Prostate gland (tissue), 2 donors: Measurements from ENCODE around the gene ANKRD11. TPM values are rescaled to one million over a fixed set of nuclear protein-coding genes. Genes with fewer than 3 reads are reported as not detected.
"Not testable (repeated sequence)": the region's sequence is repeated elsewhere in the genome, so short reads cannot be mapped to it uniquely, and the experiment has no call there.

Experiments used
- DNase-seq: peaks from one replicate; pipeline ENCODE4 v3.0.0-alpha.2; 2019; ENCODE audit warnings: low spot score
- H3K27ac ChIP-seq, 2 donors: fragments of 200-600 bp; sonication (generic); 2 replicates each; pipeline ENCODE4 v1.5.1; 2017 to 2019
- H3K27me3 ChIP-seq: fragments of 200-600 bp; sonication (generic); replicated peaks from 2 replicates; pipeline ENCODE4 v1.5.1; 2019; ENCODE audit not compliant: insufficient read depth
- H3K36me3 ChIP-seq, 2 donors: fragments of 200-600 bp; sonication (generic); 1 replicate in 1 of 2; 2 replicates in 1 of 2; pipeline versions ENCODE4 v1.5.1 to v1.8.1; 2017 to 2019
- H3K4me1 ChIP-seq: fragments of 200-600 bp; sonication (generic); replicated peaks from 2 replicates; pipeline ENCODE4 v1.5.1; 2019
- H3K4me3 ChIP-seq, 2 donors: fragments of 200-600 bp; sonication (generic); 2 replicates each; pipeline ENCODE4 v1.5.1; 2017 to 2019
- H3K9me3 ChIP-seq: fragments of 200-600 bp; sonication (generic); 2 replicates; pipeline ENCODE4 v1.5.1; 2017
- CTCF ChIP-seq, 4 experiments: fragments of 200-600 bp in 2 of 4; fragments of 450-650 bp in 2 of 4; sonication (generic) in 2 of 4; IDR thresholded peaks; 1 replicate in 3 of 4; 2 replicates in 1 of 4; pipeline ENCODE4 v1.5.1; 2016 to 2019; ENCODE audit warnings: antibody characterized with exemption in 4 of 4, mild to moderate bottlenecking in 2 of 4, moderate library complexity in 2 of 4
- POLR2A ChIP-seq: fragments of 450-650 bp; IDR thresholded peaks from one replicate; pipeline ENCODE4 v1.6.1; 2016; ENCODE audit warnings: antibody characterized with exemption, mild to moderate bottlenecking
- POLR2AphosphoS5 ChIP-seq: sonication (generic); formaldehyde crosslinking; IDR thresholded peaks from one replicate; pipeline ENCODE4 v1.6.1; 2017; ENCODE audit warnings: antibody characterized with exemption
- WGBS: methylation state at CpG from one replicate; pipeline ENCODE4 v1.1.5; 2018; 5-methylcytosine and 5-hydroxymethylcytosine counted together
- intact Hi-C: fragments of 100-400 bp; cut with DNase I; formaldehyde crosslinking; loops from one replicate; pipeline ENCODE4 v1.14.2; 2022
- total RNA-seq, 2 donors: library from RNA; depleted of rRNA; stranded (reverse); fragments of >200 nt; gene quantifications; one replicate each; pipeline ENCODE4 v1.1.0, GENCODE V29; 2016

The ANKRD11 gene
- total RNA-seq, 2 donors from 2014 or later, result 66.2 to 143 TPM

GRCh38 chr16:89244754-89245153 is 245.6 kb downstream of the ANKRD11 start:
- DNase-seq, result no peak
- intact Hi-C loops, result loop anchor here (5.0 to 10.0 kb wide), 3 partner anchors 80 to 398 kb away; partner anchors contain the start of gene SPG7
- Histone ChIP-seq H3K4me1 (no peaks in the 10 kb centered on the region), H3K27ac (no peak overlapping the region), H3K27me3 (no peaks in the 10 kb centered on the region), H3K36me3 (no peaks in the 10 kb centered on the region), H3K9me3 (no peaks in the 10 kb centered on the region), H3K4me3 (no peak overlapping the region)
- TF ChIP-seq POLR2A, result no peak
- TF ChIP-seq POLR2AphosphoS5, result no peak
- TF ChIP-seq CTCF (IDR thresholded peaks at IDR 0.05), result no peak
- WGBS, result 71% methylated on average over 12 of the region's 12 CpGs

GRCh38 chr16:89244264-89244663 is 246.1 kb downstream of the ANKRD11 start:
- H3K9me3 ChIP-seq, H3K4me3 ChIP-seq, H3K27me3 ChIP-seq, H3K36me3 ChIP-seq, DNase-seq, H3K4me1 ChIP-seq, H3K27ac ChIP-seq: not testable (repeated sequence)
- 75% methylated on average over 13 of the region's 13 CpGs for WGBS
- intact Hi-C loops, result loop anchor here (5.0 to 10.0 kb wide), 3 partner anchors 81 to 398 kb away; partner anchors contain the start of gene SPG7

GRCh38 chr16:89243664-89244063 is 246.7 kb downstream of the ANKRD11 start:
- intact Hi-C loops, result loop anchor here (5.0 to 10.0 kb wide), 3 partner anchors 81 to 399 kb away; partner anchors contain the start of gene SPG7
- WGBS, result 96% methylated on average over 5 of the region's 5 CpGs
- no peak for DNase-seq
- Histone ChIP-seq H3K27ac (no peak overlapping the region), H3K4me1 (no peaks in the 10 kb centered on the region), H3K27me3 (no peaks in the 10 kb centered on the region), H3K36me3 (no peaks in the 10 kb centered on the region), H3K9me3 (no peaks in the 10 kb centered on the region), H3K4me3 (no peak overlapping the region)
- TF ChIP-seq POLR2A (no peak), POLR2AphosphoS5 (no peak), CTCF (IDR thresholded peaks at IDR 0.05) (no peak)

GRCh38 chr16:89242795-89243200 is 247.6 kb downstream of the ANKRD11 start:
- Histone ChIP-seq H3K27me3 (no peaks in the 10 kb centered on the region), H3K27ac (no peak overlapping the region), H3K4me1 (no peaks in the 10 kb centered on the region), H3K4me3 (no peak overlapping the region), H3K9me3 (no peaks in the 10 kb centered on the region), H3K36me3 (no peaks in the 10 kb centered on the region)
- intact Hi-C loops, result loop anchor here (5.0 to 10.0 kb wide), 3 partner anchors 82 to 400 kb away; partner anchors contain the start of gene SPG7
- WGBS, result 42% methylated on average over 12 of the region's 12 CpGs
- no peak for TF ChIP-seq POLR2AphosphoS5
- TF ChIP-seq CTCF (IDR thresholded peaks at IDR 0.05), result no peak
- no peak for TF ChIP-seq POLR2A
- DNase-seq, result no peak

GRCh38 chr16:89241187-89242007 is 249.0 kb downstream of the ANKRD11 start:
- intact Hi-C loops, result loop anchor here (5.0 to 10.0 kb wide), 3 partner anchors 83 to 401 kb away; partner anchors contain the start of gene SPG7
- DNase-seq, result peak; percentile 46
- no peaks in the 10 kb centered on the region for H3K27me3 ChIP-seq
- peak overlapping the region; percentile 63 to 81 for H3K4me3 ChIP-seq
- peak; percentile 61 for TF ChIP-seq POLR2A
- peak; percentile 15 for TF ChIP-seq POLR2AphosphoS5
- TF ChIP-seq CTCF (IDR thresholded peaks at IDR 0.05), result no peak
- H3K36me3 ChIP-seq, result no peaks in the 10 kb centered on the region
- 6% methylated on average over 33 of the region's 39 CpGs for WGBS
- H3K27ac ChIP-seq, result peak overlapping the region; percentile 88 to 97
- no peaks in the 10 kb centered on the region for H3K4me1 ChIP-seq
- no peaks in the 10 kb centered on the region for H3K9me3 ChIP-seq
